ENCODE data around the gene DGKB. TPM values are rescaled to one million over a fixed set of nuclear protein-coding genes. Genes with fewer than 3 reads are reported as not detected.

DGKB gene
- total RNA-seq, 4 donors from 2014 or later: 4.4 to 33.1 (median 9.3) TPM

DNA sequence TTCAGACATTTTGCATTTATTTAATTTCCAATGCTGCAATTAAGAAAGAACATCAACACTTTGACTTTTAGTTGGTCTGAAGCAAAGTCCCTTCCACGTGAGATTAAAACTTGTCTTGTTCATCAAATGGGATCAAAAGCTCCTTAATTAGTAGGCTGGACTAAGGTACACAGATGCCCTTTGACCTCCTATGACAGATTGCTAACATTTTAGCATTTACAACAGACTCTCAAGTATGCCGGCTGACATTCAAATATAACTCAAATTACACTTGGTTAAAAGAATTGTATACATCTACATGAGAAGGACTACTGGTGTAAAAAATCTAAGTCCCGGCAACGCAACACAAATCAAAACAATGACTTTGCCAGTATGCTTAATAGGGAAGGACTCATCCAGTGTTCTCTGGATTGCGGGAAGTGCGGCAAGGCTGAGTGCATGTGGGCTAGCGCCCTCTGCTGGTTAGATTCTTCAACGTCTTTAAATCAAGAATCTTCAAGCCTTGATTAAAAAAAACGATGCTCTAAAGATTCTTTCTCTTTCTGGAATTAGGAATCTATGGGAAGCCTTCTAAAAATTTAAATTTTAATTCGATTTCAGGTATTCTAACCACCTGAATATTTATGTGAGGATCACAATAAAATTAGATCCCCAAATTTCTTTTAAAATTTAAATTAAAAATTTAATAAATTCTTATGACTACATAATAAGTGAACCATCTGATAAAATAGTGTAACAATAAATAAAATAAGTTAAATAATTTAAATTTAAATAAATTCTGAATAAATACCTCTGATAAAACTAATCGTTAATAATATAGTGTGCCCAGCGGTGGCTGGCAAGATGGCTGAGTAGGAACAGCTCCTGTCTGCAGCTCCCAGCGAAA, 444.7 kb downstream of the DGKB start:
- peak; percentile 26 to 42 for DNase-seq
- intact Hi-C loops (cut with DNase I; ENCODE audit: low total_unique reads): no loop called here
- no peak overlapping the region for H3K27ac ChIP-seq
- no peaks in the 10 kb centered on the region for H3K9me3 ChIP-seq
- no peak overlapping the region for H3K4me3 ChIP-seq
- no peaks in the 10 kb centered on the region for H3K27me3 ChIP-seq
- H3K36me3 ChIP-seq: no peaks in the 10 kb centered on the region
- no peaks in the 10 kb centered on the region for H3K4me1 ChIP-seq
- TF ChIP-seq POLR2A (IDR thresholded peaks at IDR 0.05): no peak
- TF ChIP-seq, protein P1, sequence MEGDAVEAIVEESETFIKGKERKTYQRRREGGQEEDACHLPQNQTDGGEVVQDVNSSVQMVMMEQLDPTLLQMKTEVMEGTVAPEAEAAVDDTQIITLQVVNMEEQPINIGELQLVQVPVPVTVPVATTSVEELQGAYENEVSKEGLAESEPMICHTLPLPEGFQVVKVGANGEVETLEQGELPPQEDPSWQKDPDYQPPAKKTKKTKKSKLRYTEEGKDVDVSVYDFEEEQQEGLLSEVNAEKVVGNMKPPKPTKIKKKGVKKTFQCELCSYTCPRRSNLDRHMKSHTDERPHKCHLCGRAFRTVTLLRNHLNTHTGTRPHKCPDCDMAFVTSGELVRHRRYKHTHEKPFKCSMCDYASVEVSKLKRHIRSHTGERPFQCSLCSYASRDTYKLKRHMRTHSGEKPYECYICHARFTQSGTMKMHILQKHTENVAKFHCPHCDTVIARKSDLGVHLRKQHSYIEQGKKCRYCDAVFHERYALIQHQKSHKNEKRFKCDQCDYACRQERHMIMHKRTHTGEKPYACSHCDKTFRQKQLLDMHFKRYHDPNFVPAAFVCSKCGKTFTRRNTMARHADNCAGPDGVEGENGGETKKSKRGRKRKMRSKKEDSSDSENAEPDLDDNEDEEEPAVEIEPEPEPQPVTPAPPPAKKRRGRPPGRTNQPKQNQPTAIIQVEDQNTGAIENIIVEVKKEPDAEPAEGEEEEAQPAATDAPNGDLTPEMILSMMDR (IDR thresholded peaks at IDR 0.05): peak; percentile 40 to 69 (median 52)

DNA sequence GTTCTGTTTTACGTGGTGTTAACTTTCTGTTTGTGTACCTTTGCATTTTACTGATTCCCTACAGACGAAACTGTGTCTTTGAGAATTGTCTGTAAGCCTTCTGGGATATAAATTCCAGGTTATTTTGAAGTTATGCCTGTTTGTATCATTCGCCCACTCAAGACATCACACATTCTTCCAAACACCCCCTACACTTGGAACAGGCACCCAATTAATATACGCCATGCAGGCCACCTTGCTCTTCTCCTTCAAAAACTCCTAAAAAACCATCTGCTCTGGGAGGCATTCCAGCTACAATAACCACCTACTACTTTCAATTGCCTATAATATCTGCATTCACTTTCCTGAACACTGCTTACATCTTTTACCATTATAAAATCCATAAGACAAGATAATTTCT, 453.3 kb downstream of the DGKB start:
- H3K9me3 ChIP-seq: no peaks in the 10 kb centered on the region
- no peaks in the 10 kb centered on the region for H3K27me3 ChIP-seq
- no peak for DNase-seq
- H3K27ac ChIP-seq: no peak overlapping the region
- H3K4me3 ChIP-seq: no peak overlapping the region
- H3K4me1 ChIP-seq: no peaks in the 10 kb centered on the region
- TF ChIP-seq, protein P1 (IDR thresholded peaks at IDR 0.05): no peak
- no peak for TF ChIP-seq POLR2A (IDR thresholded peaks at IDR 0.05)
- intact Hi-C loops (cut with DNase I; ENCODE audit: low total_unique reads): no loop called here
- no peaks in the 10 kb centered on the region for H3K36me3 ChIP-seq

DNA sequence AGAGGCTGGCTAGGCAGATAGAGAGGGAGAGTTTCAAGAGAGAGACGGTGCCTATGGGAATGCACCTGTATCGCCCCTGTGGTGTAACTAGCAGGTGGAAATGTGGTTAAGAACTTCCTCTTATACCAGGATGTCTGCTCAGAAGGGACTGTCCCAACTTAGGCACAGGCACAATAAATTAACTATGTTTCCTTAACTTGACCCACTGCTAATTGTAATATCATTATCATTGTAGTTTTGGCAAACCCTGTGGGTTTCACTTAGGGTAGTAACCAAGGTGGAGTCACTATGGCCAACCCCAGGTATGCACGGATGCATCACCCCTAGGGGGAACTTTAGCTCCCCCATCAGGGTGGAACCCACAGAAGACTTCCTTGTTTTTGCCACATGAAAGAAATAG, 455.7 kb downstream of the DGKB start:
- Histone ChIP-seq H3K27me3 (no peaks in the 10 kb centered on the region), H3K4me1 (no peaks in the 10 kb centered on the region), H3K27ac (no peak overlapping the region), H3K36me3 (no peaks in the 10 kb centered on the region), H3K9me3 (no peaks in the 10 kb centered on the region), H3K4me3 (no peak overlapping the region)
- intact Hi-C loops (cut with DNase I; ENCODE audit: low total_unique reads): no loop called here
- DNase-seq: no peak
- no peak for TF ChIP-seq POLR2A (IDR thresholded peaks at IDR 0.05)
- TF ChIP-seq, protein P1 (IDR thresholded peaks at IDR 0.05): no peak

DNA sequence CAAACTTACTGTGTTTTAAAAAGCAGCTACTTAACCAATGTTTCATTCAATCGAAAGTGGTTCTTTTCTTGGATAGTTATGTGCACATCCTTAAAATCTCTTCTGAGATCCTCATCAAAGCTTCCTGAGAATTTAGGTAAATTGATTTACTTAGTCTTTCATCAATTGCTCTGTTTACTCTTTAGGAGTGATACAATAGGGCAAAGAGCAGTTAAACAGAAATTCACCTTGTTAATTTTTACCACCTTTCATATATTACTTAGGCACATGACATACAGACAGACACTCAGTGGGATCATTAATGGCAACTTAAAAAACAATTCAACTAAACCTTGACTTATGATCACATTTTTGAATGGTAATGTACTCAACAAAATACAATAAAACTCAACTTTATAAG, 456.3 kb downstream of the DGKB start:
- no peak overlapping the region for H3K27ac ChIP-seq
- no peak overlapping the region for H3K4me3 ChIP-seq
- no peaks in the 10 kb centered on the region for H3K9me3 ChIP-seq
- no peaks in the 10 kb centered on the region for H3K27me3 ChIP-seq
- no peaks in the 10 kb centered on the region for H3K36me3 ChIP-seq
- intact Hi-C loops (cut with DNase I; ENCODE audit: low total_unique reads): no loop called here
- DNase-seq: no peak
- no peak for TF ChIP-seq POLR2A (IDR thresholded peaks at IDR 0.05)
- TF ChIP-seq, protein P1 (IDR thresholded peaks at IDR 0.05): no peak
- no peaks in the 10 kb centered on the region for H3K4me1 ChIP-seq

DNA sequence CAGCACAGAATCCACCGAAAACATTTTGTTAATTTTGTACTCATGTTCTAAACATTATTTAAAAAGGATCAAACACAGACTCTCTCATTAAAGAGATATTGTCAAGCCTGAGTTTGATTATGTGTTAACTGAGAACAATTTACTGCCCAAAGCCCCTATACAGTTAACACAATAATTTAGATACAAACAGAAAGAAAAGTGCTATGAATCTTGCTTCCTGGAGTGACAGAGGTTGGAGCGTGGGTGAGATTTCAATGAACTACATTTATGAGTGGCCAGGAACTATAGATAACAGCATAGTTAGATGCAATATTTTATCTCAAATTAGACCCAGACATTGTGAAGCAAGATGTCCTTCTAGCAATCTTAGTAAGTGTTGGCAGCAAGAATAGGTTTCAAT, 464.2 kb downstream of the DGKB start:
- Histone ChIP-seq H3K4me1 (no peaks in the 10 kb centered on the region), H3K9me3 (no peaks in the 10 kb centered on the region), H3K4me3 (no peak overlapping the region), H3K27me3 (no peaks in the 10 kb centered on the region), H3K27ac (no peak overlapping the region), H3K36me3 (no peaks in the 10 kb centered on the region)
- DNase-seq: no peak
- intact Hi-C loops (cut with DNase I; ENCODE audit: low total_unique reads): no loop called here
- TF ChIP-seq, protein P1 (IDR thresholded peaks at IDR 0.05): no peak
- no peak for TF ChIP-seq POLR2A (IDR thresholded peaks at IDR 0.05)
